ENCODE results near the gene SIRT4.

Gene SIRT4

GRCh38 chr12:120278137-120279069 lies 23.7 kb upstream of the SIRT4 start:
- DNase-seq, result no peak

- DNase-seq, result no peak
Observed at GRCh38 chr12:120283318-120283717, 18.8 kb upstream of the SIRT4 start.

- no peak for DNase-seq
Observed at GRCh38 chr12:120284381-120284780, 17.7 kb upstream of the SIRT4 start.

- DNase-seq, result no peak
Observed at GRCh38 chr12:120286768-120287490, 15.2 kb upstream of the SIRT4 start.

- DNase-seq, result no peak
Observed at GRCh38 chr12:120287491-120287890, 14.6 kb upstream of the SIRT4 start.

- peak; percentile 37 for DNase-seq
Observed at GRCh38 chr12:120290609-120291305, 11.4 kb upstream of the SIRT4 start.

GRCh38 chr12:120292411-120292660 lies 9.8 kb upstream of the SIRT4 start:
- DNase-seq, result peak; percentile 27

- peak; percentile 69 for DNase-seq
Observed at GRCh38 chr12:120292661-120293531, 9.2 kb upstream of the SIRT4 start, which contains the start of gene RNU4-1. TSS of gene RNU4-1 (minus strand) at chr12:120293237.

- DNase-seq, result no peak
Observed at GRCh38 chr12:120314220-120314619, 12.1 kb downstream of the SIRT4 start.

- no peak for DNase-seq
Observed at GRCh38 chr12:120316798-120317223, 14.7 kb downstream of the SIRT4 start.

GRCh38 chr12:120317224-120318105 lies 15.3 kb downstream of the SIRT4 start:
- DNase-seq, result peak; percentile 99

GRCh38 chr12:120321382-120322202 lies 19.5 kb downstream of the SIRT4 start:
- no peak for DNase-seq

GRCh38 chr12:120323772-120324171 lies 21.7 kb downstream of the SIRT4 start:
- DNase-seq, result no peak

GRCh38 chr12:120324841-120325417 lies 22.8 kb downstream of the SIRT4 start:
- DNase-seq, result no peak

- no peak for DNase-seq
Observed at GRCh38 chr12:120327593-120327992, 25.5 kb downstream of the SIRT4 start, which contains the start of gene PLA2G1B. TSS of gene PLA2G1B (minus strand) at chr12:120327779. CDS start at chr12:120327753, 26 bp downstream.

GRCh38 chr12:120328228-120328627 lies 26.1 kb downstream of the SIRT4 start:
- DNase-seq, result no peak

- DNase-seq, result no peak
Observed at GRCh38 chr12:120331390-120331789, 29.3 kb downstream of the SIRT4 start.

- no peak for DNase-seq
Observed at GRCh38 chr12:120332041-120332440, 29.9 kb downstream of the SIRT4 start.

- DNase-seq, result no peak
Observed at GRCh38 chr12:120332523-120332922, 30.4 kb downstream of the SIRT4 start.

GRCh38 chr12:120335447-120335846 lies 33.3 kb downstream of the SIRT4 start:
- DNase-seq, result peak; percentile 12
